ENCODE measurements around the gene IRAK1.

- TF ChIP-seq CTCF (conservative IDR thresholded peaks at IDR 0.05; ENCODE audit: low read depth, low read length) = no peak
- no peak for TF ChIP-seq EZH2 (IDR thresholded peaks at IDR 0.05; ENCODE audit: borderline replicate concordance, low read depth, low read length, poor library complexity, severe bottlenecking)
Observed at GRCh38 chrX:154011376-154012335, 8.0 kb downstream of the IRAK1 start.
